HL-60 (cell line): ENCODE data around the gene PPP6R2.

Source experiments
- DNase-seq, 2 experiments: peaks; one replicate each; pipeline ENCODE4 v3.0.0-alpha.2; 2010 to 2020; ENCODE audit warnings: low read depth in 1 of 2, low spot score in 1 of 2
- H3K27ac ChIP-seq: fragments of 250-450 bp; sonication (Bioruptor Pico); replicated peaks from 2 replicates; pipeline ENCODE4 v1.5.1; 2020; ENCODE audit warnings: mild to moderate bottlenecking, moderate library complexity
- H3K27me3 ChIP-seq: fragments of 250-450 bp; sonication (Bioruptor Pico); 2 replicates; pipeline ENCODE4 v1.5.1; 2021; ENCODE audit warnings: mild to moderate bottlenecking, moderate library complexity; ENCODE audit not compliant: insufficient read depth, poor library complexity, severe bottlenecking
- H3K4me3 ChIP-seq: replicated peaks from 2 replicates; pipeline ENCODE4 v1.5.1; 2011; ENCODE audit warnings: mild to moderate bottlenecking, control low read depth, low read length; ENCODE audit not compliant: insufficient read depth
- CTCF ChIP-seq: IDR thresholded peaks from one replicate; pipeline ENCODE4 v1.5.1; 2011; ENCODE audit warnings: low read length, control low read depth, inconsistent platforms; ENCODE audit not compliant: insufficient read depth
- GABPA ChIP-seq: IDR thresholded peaks from 2 replicates; pipeline ENCODE4 v1.6.1; 2012; ENCODE audit warnings: low read depth
- POLR2AphosphoS5 ChIP-seq: IDR thresholded peaks from 2 replicates; pipeline ENCODE4 v1.6.1; 2012; ENCODE audit warnings: low read depth
- REST ChIP-seq: IDR thresholded peaks from 2 replicates; pipeline ENCODE4 v1.6.1; 2012; ENCODE audit warnings: low read depth; ENCODE audit not compliant: insufficient replicate concordance
- SPI1 ChIP-seq: IDR thresholded peaks from 2 replicates; pipeline ENCODE4 v1.6.1; 2012; ENCODE audit warnings: low read depth, mild to moderate bottlenecking, borderline replicate concordance

PPP6R2 gene

GRCh38 chr22:50360578-50360977 lies 17.5 kb downstream of the PPP6R2 start:
- no peak for DNase-seq
- Histone ChIP-seq H3K27ac (no peak overlapping the region), H3K27me3 (no peaks in the 10 kb centered on the region), H3K4me3 (no peak overlapping the region)
- TF ChIP-seq REST: no peak
- TF ChIP-seq CTCF: no peak
- TF ChIP-seq SPI1: no peak
- TF ChIP-seq POLR2AphosphoS5: no peak
- TF ChIP-seq GABPA: no peak

- no peaks in the 10 kb centered on the region for H3K27me3 ChIP-seq
- no peak for DNase-seq
- no peak overlapping the region for H3K4me3 ChIP-seq
- no peak overlapping the region for H3K27ac ChIP-seq
- TF ChIP-seq REST: no peak
- TF ChIP-seq CTCF: no peak
- no peak for TF ChIP-seq SPI1
- TF ChIP-seq GABPA: no peak
These were observed 18.1 kb downstream of the PPP6R2 start for GRCh38 chr22:50361222-50361621.

GRCh38 chr22:50361688-50362087 lies 18.6 kb downstream of the PPP6R2 start:
- TF ChIP-seq REST (no peak), SPI1 (no peak), GABPA (no peak), CTCF (no peak), POLR2AphosphoS5 (no peak)
- H3K27ac ChIP-seq: no peak overlapping the region
- H3K4me3 ChIP-seq: no peak overlapping the region
- no peak for DNase-seq
- no peaks in the 10 kb centered on the region for H3K27me3 ChIP-seq
